ENCODE results near the gene SLC16A12.
"Not testable (repeated sequence)": the region's sequence is repeated elsewhere in the genome, so short reads cannot be mapped to it uniquely, and the experiment has no call there.

SLC16A12 gene

DNA sequence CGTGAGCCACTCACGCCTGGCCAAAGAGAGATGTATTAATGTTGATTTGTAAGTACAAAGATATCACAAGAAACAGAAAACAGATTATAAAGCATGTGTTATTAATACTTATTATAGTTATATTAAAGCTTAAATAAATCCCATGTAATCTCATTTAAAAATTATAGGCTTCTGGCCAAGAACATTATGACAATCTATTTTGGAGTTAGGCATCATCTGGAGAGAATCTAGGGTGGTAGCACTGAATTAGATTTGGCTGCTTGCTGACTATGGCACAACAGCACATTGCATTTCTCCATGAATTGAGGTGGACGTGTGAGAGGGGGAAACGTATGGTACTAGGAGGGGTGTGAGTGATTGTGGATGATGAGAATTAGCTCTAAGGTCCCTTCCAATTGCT, 16.8 kb upstream of the SLC16A12 start:
- no peak for DNase-seq
- in situ Hi-C loops (cut with MboI; ENCODE audit: low pct_unique_long_range_greater_than_20kb, low sequenced_read_pairs), result loop anchor here (25.0 kb wide), 1 partner anchor 115 kb away; no protein-coding TSS in a partner anchor

GRCh38 chr10:89550509-89550908, 15.1 kb upstream of the SLC16A12 start:
- in situ Hi-C loops (cut with MboI; ENCODE audit: low pct_unique_long_range_greater_than_20kb, low sequenced_read_pairs), result loop anchor here (25.0 kb wide), 1 partner anchor 113 kb away; no protein-coding TSS in a partner anchor
- no peak for DNase-seq

DNA sequence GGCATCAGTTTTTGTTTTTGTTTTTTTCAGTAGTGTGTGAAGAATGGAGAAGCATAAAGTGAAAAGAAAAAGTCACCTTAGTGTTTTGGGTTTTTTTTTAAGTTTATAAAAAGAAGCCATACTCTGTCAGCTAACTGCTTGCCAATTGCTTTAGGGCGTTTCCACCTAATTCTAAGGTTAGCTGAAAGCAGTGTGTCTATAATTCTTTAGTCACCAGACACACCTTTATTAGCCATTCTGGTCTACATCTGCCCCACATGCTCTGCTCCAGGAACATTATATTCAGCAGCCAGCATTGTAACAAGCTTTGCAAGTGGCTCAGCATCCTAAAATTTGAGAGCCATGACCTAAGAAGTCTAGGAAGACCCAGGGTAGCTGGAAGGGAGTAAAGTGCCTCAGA, 14.1 kb upstream of the SLC16A12 start:
- no peak for DNase-seq
- in situ Hi-C loops (cut with MboI; ENCODE audit: low pct_unique_long_range_greater_than_20kb, low sequenced_read_pairs), result no loop called here

DNA sequence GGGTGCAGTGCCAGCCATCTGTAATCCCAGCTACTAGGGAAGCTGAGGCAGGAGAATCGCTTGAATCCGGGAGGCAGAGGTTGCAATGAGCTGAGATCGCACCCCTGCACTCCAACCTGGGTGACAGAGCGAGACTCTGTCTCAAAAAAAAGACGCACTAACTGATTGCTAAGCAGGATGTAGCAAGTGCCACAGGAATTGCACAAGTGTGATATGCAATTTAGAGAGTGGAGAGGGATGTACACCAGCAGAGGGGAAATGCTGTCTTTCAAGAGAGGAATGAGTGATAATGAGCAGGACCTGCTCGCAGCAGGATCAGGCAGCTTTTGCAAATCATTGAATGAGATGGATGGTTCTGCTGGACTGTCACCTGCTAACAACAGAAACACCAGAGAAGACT, 13.3 kb upstream of the SLC16A12 start:
- in situ Hi-C loops (cut with MboI; ENCODE audit: low pct_unique_long_range_greater_than_20kb, low sequenced_read_pairs), result no loop called here
- DNase-seq, result no peak

DNA sequence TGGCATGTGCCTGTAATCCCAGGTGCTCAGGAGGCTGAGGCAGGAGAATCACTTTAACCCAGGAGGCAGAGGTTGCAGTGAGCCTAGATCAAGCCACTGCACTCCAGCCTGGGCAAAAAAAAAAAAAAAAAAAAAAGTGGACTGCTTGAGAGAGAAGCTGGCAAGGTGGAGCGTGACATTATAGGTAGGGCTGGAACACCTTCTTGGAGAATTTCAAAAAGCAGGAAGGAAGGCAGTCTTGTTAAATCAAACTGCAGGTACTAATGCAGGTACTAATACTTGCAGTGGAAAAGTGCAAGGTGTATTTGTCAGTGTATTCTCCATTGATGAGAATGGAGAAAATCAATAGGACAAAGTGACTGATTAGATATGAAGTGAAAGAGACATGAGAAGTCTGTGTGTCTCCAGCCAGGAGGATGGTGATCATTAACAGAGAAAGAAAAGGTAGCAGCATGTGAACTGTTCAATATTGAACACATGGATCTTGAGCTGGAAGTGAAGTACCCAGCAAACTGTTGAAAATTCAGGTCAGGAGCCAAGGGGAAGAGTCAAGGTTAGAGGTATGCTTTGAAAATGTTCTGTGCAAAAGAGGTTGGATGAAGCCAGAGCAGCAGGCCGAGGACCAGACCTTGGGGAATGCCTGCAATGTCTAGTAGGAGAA, 12.6 kb upstream of the SLC16A12 start:
- DNase-seq, result no peak
- in situ Hi-C loops (cut with MboI; ENCODE audit: low pct_unique_long_range_greater_than_20kb, low sequenced_read_pairs), result no loop called here

DNA sequence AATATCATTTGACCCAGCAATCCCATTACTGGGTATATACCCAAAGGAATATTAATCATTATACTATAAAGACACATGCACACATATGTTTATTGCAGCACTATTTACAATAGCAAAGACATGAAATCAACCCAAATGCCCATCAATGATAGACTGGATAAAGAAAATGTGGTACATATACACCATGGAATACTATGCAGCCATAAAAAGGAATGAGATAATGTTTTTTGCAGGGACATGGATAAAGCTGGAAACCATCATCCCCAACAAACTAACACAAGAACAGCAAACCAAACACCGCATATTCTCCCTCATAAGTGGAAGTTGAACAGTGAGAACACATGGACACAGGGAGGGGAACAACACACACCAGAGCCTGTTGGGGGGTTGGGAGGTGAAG, 11.3 kb upstream of the SLC16A12 start:
- in situ Hi-C loops (cut with MboI; ENCODE audit: low pct_unique_long_range_greater_than_20kb, low sequenced_read_pairs); DNase-seq: not testable (repeated sequence)

- DNase-seq, result no peak
- in situ Hi-C loops (cut with MboI; ENCODE audit: low pct_unique_long_range_greater_than_20kb, low sequenced_read_pairs), result no loop called here
Observed at GRCh38 chr10:89543841-89544240, 8.4 kb upstream of the SLC16A12 start.

GRCh38 chr10:89540420-89540949, 5.1 kb upstream of the SLC16A12 start:
- DNase-seq, result no peak
- in situ Hi-C loops (cut with MboI; ENCODE audit: low pct_unique_long_range_greater_than_20kb, low sequenced_read_pairs), result no loop called here

- no peak for DNase-seq
- in situ Hi-C loops (cut with MboI; ENCODE audit: low pct_unique_long_range_greater_than_20kb, low sequenced_read_pairs), result no loop called here
Observed at GRCh38 chr10:89537364-89537763, 2.0 kb upstream of the SLC16A12 start.

DNA sequence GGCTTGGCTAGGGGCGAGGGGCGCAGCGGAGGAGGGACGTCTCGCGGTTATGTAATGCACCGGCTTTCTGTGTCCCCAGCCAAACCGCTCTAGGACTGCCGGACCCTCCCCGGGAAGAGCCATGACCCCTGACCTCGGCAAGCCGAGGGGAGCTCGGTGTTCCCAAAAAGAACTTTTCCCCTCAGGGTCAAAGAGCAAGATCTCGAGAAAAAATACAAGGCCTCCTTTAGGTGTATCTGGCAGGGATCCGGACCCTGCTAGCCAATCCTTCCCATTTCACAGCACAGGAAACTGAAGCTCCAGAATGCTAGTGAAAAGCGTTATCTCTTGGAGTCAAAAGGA, 590 bp upstream of the SLC16A12 start:
- in situ Hi-C loops (cut with MboI; ENCODE audit: low pct_unique_long_range_greater_than_20kb, low sequenced_read_pairs), result no loop called here
- DNase-seq, result no peak

DNA sequence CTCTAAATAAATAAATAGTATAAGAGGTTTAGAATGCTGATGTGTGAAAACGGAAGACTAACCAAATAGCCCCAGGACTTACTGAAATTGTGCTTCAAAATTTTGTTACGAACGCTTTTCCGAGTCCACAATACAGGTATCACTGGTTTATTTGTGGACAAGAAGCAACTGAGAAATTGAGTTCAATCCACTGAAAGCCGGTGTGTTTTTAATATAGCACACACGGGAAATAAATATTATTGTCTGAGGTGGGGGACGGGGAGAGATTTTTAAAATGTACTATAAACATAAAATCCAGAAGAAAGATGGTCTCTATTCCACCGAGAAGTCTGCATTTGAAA, 598 bp downstream of the SLC16A12 start:
- in situ Hi-C loops (cut with MboI; ENCODE audit: low pct_unique_long_range_greater_than_20kb, low sequenced_read_pairs), result no loop called here
- DNase-seq, result no peak

DNA sequence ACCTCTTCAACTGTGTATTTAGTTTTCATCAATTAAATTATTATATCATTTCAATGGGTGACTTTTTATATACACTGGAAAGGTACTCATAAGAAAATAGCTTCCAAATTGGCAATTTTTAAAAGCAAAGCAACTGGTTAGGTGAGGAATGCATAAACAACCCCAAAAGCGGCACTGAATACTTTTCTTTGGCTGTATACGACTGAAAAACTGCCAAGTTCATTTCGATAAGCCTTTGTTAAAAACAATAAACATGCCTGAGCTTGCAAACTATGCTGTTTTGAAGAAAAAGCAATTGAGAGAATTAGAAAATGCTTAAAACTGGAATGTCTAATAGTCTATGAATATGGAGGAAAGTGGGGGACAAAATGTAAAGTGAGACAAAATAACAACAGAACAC, 2.9 kb downstream of the SLC16A12 start:
- in situ Hi-C loops (cut with MboI; ENCODE audit: low pct_unique_long_range_greater_than_20kb, low sequenced_read_pairs), result no loop called here
- DNase-seq, result no peak

DNA sequence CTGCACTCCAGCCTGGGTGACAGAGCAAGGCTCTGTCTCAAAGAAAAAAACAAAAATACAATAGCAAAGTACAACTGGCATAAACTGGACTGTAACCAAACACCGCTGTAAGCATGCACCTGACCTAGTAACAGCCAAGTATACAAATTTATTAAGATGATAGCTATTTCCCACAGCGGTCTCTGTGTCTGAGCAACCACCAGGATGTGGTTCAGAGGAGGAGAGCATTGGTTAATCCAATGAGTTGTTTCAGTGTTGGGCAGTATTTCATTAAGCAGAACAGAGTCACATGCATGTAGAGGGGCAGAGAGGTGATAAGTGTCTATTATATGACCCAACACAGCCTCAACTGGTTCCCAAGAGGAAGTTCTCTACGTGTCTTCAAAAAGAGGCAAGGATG, 4.0 kb downstream of the SLC16A12 start:
- in situ Hi-C loops (cut with MboI; ENCODE audit: low pct_unique_long_range_greater_than_20kb, low sequenced_read_pairs), result no loop called here
- no peak for DNase-seq

GRCh38 chr10:89529711-89530110, 5.7 kb downstream of the SLC16A12 start:
- DNase-seq; in situ Hi-C loops (cut with MboI; ENCODE audit: low pct_unique_long_range_greater_than_20kb, low sequenced_read_pairs): not testable (repeated sequence)

DNA sequence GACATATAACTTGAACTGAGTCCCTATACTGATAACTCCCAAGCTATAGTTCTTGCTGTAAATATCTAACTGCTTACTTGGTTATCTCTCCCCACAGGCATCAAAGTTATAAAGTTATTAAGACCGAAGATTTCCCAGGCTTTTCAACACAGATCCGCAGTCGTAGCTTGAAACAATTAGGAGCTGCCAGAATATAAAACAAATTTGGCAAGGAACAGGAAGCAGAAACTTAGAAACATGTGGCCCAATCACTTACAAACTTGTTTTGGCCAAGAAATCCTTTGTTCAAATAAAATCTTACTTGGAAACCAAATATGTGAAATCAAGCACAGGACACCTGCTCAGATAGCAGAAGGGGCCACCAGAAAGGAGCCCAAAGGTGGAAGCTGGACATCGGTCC, 9.0 kb downstream of the SLC16A12 start:
- in situ Hi-C loops (cut with MboI; ENCODE audit: low pct_unique_long_range_greater_than_20kb, low sequenced_read_pairs), result no loop called here
- no peak for DNase-seq

DNA sequence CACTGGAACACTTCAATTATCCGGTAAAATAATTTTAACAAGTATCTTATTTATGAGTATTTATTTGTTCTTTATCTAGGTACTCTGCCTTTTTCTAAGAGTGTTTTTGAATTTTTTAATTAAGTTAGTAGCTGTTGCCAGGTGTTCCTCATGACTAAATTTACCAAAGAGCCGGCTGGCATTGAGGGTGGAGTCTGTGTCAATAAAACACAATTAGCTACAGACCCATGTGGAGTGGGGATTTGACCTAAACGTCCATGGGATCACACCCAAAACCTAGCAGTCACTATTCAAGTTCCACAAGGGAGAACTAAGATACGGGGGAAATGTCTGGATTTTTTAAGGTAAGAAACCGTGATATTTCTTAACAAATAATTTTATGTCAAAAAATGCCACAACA, 9.8 kb downstream of the SLC16A12 start:
- DNase-seq, result no peak
- in situ Hi-C loops (cut with MboI; ENCODE audit: low pct_unique_long_range_greater_than_20kb, low sequenced_read_pairs), result no loop called here

DNA sequence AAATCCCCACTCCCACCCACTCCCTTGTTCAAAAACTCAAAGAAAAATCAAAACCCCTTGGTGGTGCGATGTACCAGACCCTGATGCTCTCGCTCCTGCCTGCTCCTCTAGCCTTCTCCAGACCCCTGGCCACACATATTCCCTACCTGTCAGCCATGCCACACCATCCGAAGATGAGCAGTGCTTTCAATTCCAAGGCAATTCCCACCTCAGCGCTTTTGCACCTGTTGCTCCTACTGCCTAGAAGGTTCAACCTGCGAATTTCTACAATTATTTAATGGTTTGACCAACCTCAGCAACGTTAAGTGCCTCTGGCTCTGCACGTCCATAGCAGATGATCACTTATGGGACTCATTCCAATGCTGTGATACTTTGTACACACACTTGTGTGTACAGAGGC, 11.1 kb downstream of the SLC16A12 start:
- DNase-seq, result no peak
- in situ Hi-C loops (cut with MboI; ENCODE audit: low pct_unique_long_range_greater_than_20kb, low sequenced_read_pairs), result no loop called here

GRCh38 chr10:89523274-89523673, 12.1 kb downstream of the SLC16A12 start:
- in situ Hi-C loops (cut with MboI; ENCODE audit: low pct_unique_long_range_greater_than_20kb, low sequenced_read_pairs), result no loop called here

DNA sequence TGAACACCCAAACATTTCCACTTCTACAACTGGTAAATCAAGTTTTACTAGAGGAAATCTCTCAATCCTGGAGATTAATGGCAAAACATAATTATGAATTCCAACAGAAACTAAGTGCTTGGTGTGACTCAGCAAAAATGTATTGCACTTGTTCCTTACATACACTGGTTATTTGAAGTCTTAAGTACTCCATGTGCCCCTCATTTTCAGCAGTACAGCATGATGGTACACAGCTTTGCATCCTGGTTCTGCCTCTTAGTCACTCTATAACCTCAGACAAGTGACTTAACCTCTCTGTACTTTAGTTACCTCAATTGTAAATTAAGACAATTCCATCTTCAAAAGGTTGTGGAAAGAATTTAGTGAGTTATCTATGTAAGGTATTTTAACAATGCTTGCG, 12.9 kb downstream of the SLC16A12 start:
- no peak for DNase-seq
- in situ Hi-C loops (cut with MboI; ENCODE audit: low pct_unique_long_range_greater_than_20kb, low sequenced_read_pairs), result no loop called here

More at GRCh38 chr10:89523274-89523673, 12.1 kb downstream of the SLC16A12 start:
- no peak for DNase-seq

DNA sequence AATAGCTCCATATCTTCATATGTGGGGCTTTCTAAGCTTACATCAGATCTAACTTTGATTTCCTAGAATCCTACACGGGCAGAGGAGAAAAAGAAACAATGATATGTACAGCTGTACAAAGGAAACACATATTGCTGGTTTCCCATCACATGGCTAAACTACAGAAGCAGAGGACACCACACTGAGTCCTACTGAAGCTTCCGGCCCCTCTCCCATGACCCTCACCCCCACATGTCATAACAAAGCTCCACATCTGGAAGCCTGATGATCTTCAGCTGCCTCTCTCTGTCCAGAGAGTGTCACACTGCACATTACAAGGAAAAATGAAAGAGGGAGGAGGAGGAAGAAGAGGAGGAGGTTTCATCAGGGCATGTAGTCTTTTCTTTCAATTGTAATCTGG, 14.0 kb downstream of the SLC16A12 start:
- no peak for DNase-seq
- in situ Hi-C loops (cut with MboI; ENCODE audit: low pct_unique_long_range_greater_than_20kb, low sequenced_read_pairs), result no loop called here

GRCh38 chr10:89520706-89521105, 14.7 kb downstream of the SLC16A12 start:
- in situ Hi-C loops (cut with MboI; ENCODE audit: low pct_unique_long_range_greater_than_20kb, low sequenced_read_pairs), result no loop called here
- DNase-seq, result no peak

Data from KBM-7 (cell line).